GM12878 (cell line): ENCODE measurements around the gene ARHGEF16. TPM values are rescaled to one million over a fixed set of nuclear protein-coding genes. Genes with fewer than 3 reads are reported as not detected.

Source experiments
- ATAC-seq: fragments of 200-7000 bp; cut with Tn5 transposase; 3 replicates; pipeline ENCODE4 v1.9.1; 2020; ENCODE audit warnings: mild to moderate bottlenecking, moderate library complexity
- BruUV-seq: library from RNA; stranded (reverse); fragments of 400-500 nt; replicated peaks from 2 replicates; lab custom pipeline; 2021; lab: Mats Ljungman, UMichigan
- CTCF ChIA-PET: fragments of 300-600 bp; sonication (Branson Sonifier 250); formaldehyde crosslinking; extraction: SDS; loops from one replicate; lab custom pipeline; 2021; ENCODE audit warnings: inconsistent platforms; lab: Yijun Ruan, JAX
- POLR2A ChIA-PET: fragments of 350-600 bp; formaldehyde crosslinking; extraction: SDS; loops from one replicate; lab custom pipeline; 2021; ENCODE audit warnings: inconsistent platforms; lab: Charles Lee
- RAD21 ChIA-PET: fragments of 300-600 bp; sonication (Branson Sonifier 250); formaldehyde crosslinking; loops from one replicate; lab custom pipeline; 2023; ENCODE audit warnings: antibody characterized with exemption; ENCODE audit not compliant: unreplicated experiment; lab: Charles Lee
- SMC1A ChIA-PET: fragments of 300-600 bp; sonication (Branson Sonifier 250); formaldehyde crosslinking; loops from one replicate; lab custom pipeline; 2023; ENCODE audit not compliant: unreplicated experiment, uncharacterized antibody; lab: Charles Lee
- DNase-seq: peaks from one replicate; pipeline ENCODE4 v3.0.0-alpha.2; 2011; ENCODE audit warnings: low read depth, low spot score
- FAIRE-seq: peaks from 3 replicates; lab custom pipeline; 2011; peaks lifted over from hg19 to GRCh38; lab: Jason Lieb, UNC
- H2AFZ ChIP-seq: 2 replicates; pipeline ENCODE4 v1.6.0; 2011; ENCODE audit warnings: low read depth, low read length, control low read depth; ENCODE audit not compliant: control insufficient read depth
- H3K27ac ChIP-seq: 2 replicates; pipeline ENCODE4 v1.5.1; 2011; ENCODE audit warnings: control low read depth; ENCODE audit not compliant: control insufficient read depth, insufficient read depth
- H3K27me3 ChIP-seq, 2 experiments: replicated peaks in 1 of 2; 2 replicates each; pipeline versions ENCODE4 v1.6.0 to v1.6.1; 2011; ENCODE audit warnings: low read length in 1 of 2; ENCODE audit not compliant: control insufficient read depth in 2 of 2, insufficient read depth in 2 of 2
- H3K36me3 ChIP-seq, 2 experiments: 2 replicates each; pipeline ENCODE4 v1.5.1; 2011; ENCODE audit warnings: low read length in 1 of 2; ENCODE audit not compliant: control insufficient read depth in 2 of 2, insufficient read depth in 2 of 2
- H3K4me1 ChIP-seq: 2 replicates; pipeline ENCODE4 v1.6.1; 2011; ENCODE audit warnings: mild to moderate bottlenecking, low read length, moderate library complexity, mixed read lengths; ENCODE audit not compliant: control insufficient read depth, insufficient read depth
- H3K4me2 ChIP-seq: 2 replicates; pipeline ENCODE4 v1.6.0; 2011; ENCODE audit warnings: control low read depth; ENCODE audit not compliant: control insufficient read depth, insufficient read depth
- H3K4me3 ChIP-seq: fragments of 200-600 bp; sonication (generic); 2 replicates; pipeline ENCODE4 v1.5.1; 2016
- H3K79me2 ChIP-seq: 2 replicates; pipeline ENCODE4 v1.6.0; 2011; ENCODE audit warnings: low read length; ENCODE audit not compliant: control insufficient read depth, insufficient read depth
- H3K9ac ChIP-seq: 2 replicates; pipeline ENCODE4 v1.8.0; 2011; ENCODE audit warnings: low read length, control low read depth, mixed read lengths; ENCODE audit not compliant: control insufficient read depth, insufficient read depth
- H3K9me3 ChIP-seq: replicated peaks from 3 replicates; pipeline ENCODE4 v1.5.1; 2011; ENCODE audit warnings: mild to moderate bottlenecking, low read length; ENCODE audit not compliant: control insufficient read depth, insufficient read depth
- H4K20me1 ChIP-seq: 2 replicates; pipeline ENCODE4 v1.6.0; 2011; ENCODE audit not compliant: control insufficient read depth, insufficient read depth
- CTCF ChIP-seq, 3 experiments: IDR thresholded peaks in 2 of 3; conservative IDR thresholded peaks in 1 of 3; 2 replicates each; pipeline ENCODE4 v1.5.1; 2011; ENCODE audit warnings: low read depth in 3 of 3, low read length in 3 of 3, mild to moderate bottlenecking in 3 of 3, control low read depth in 2 of 3, moderate library complexity in 2 of 3, inconsistent platforms in 1 of 3, mixed read lengths in 1 of 3; ENCODE audit not compliant: control insufficient read depth in 2 of 3, insufficient read depth in 1 of 3; ENCODE audit errors: extremely low read depth in 1 of 3
- MYC ChIP-seq: IDR thresholded peaks from 2 replicates; pipeline ENCODE4 v1.6.1; 2011; ENCODE audit warnings: mild to moderate bottlenecking, low read length, moderate library complexity, inconsistent platforms; ENCODE audit not compliant: insufficient read depth, insufficient replicate concordance, insufficient read length, severe bottlenecking
- NR2C2 ChIP-seq: IDR thresholded peaks from 2 replicates; pipeline ENCODE4 v1.6.1; 2011; ENCODE audit warnings: borderline replicate concordance, low read depth; ENCODE audit not compliant: control insufficient read depth, insufficient read length
- STAT3 ChIP-seq: IDR thresholded peaks from 2 replicates; pipeline ENCODE4 v1.6.1; 2011; ENCODE audit warnings: low read depth, low read length, improper control_type of control experiment
- TCF7 ChIP-seq: IDR thresholded peaks from 2 replicates; pipeline ENCODE4 v1.6.1; 2014; ENCODE audit warnings: antibody characterized with exemption, borderline replicate concordance
- WGBS: methylation state at CpG from one replicate; pipeline ENCODE4 v1.1.6; 2016; ENCODE audit warnings: low lambda C conversion rate; ENCODE audit not compliant: insufficient replicate concordance, insufficient coverage; ENCODE audit errors: missing lambda C conversion rate; 5-methylcytosine and 5-hydroxymethylcytosine counted together
- in situ Hi-C: fragments of 300-500 bp; cut with MboI; formaldehyde crosslinking; loops from 9 replicates; pipeline ENCODE4 v1.14.3; 2018; ENCODE audit warnings: mixed read lengths
- intact Hi-C: fragments of 100-400 bp; cut with micrococcal nuclease; formaldehyde crosslinking; loops from one replicate; pipeline ENCODE4 v1.14.2; 2022; ENCODE audit not compliant: unreplicated experiment
- polyA plus RNA-seq, 11 experiments: library from polyadenylated mRNA; depleted of rRNA in 4 of 11; unstranded in 6 of 11; stranded (reverse) in 5 of 11; fragments of >200 nt; fragmentation: Nextera tagmentation in 4 of 11; fragmentation: Illumina TruSeq in 1 of 11; extraction: Ambion mirVana in 4 of 11; extraction: Trizol in 1 of 11; gene quantifications; 1 replicate in 1 of 11; 2 replicates in 10 of 11; pipeline versions ENCODE4 v1.2.1 to v1.2.3, GENCODE V29; 2011 to 2016; ENCODE audit warnings: inconsistent platforms in 2 of 11, missing spikeins in 2 of 11, low read depth in 1 of 11
- total RNA-seq, 4 experiments: library from RNA; depleted of rRNA in 3 of 4; stranded (reverse); fragments of >200 nt in 3 of 4; fragmentation: Illumina TruSeq in 1 of 4; extraction: Trizol in 1 of 4; gene quantifications; 2 replicates each; pipeline versions ENCODE4 v1.2.1 to v1.2.3, GENCODE V29; 2013 to 2021

The ARHGEF16 gene
- total and polyA plus RNA-seq, 10 of the 15 experiments (the other 5 are each of a cell fraction or from before 2014, with no cell fraction given) = not detected

- no peak overlapping the region for H2AFZ ChIP-seq
- CTCF ChIA-PET = no interaction called here
- FAIRE-seq = no peak
Observed at GRCh38 chr1:3498246-3498930, 43.9 kb downstream of the ARHGEF16 start.

More at GRCh38 chr1:3498246-3498930, 43.9 kb downstream of the ARHGEF16 start:
- in situ Hi-C loops (no loop called here), intact Hi-C loops (no loop called here)
- SMC1A ChIA-PET = no interaction called here
- Histone ChIP-seq H3K4me1 (no peaks in the 10 kb centered on the region), H3K4me2 (no peak overlapping the region), H3K27me3 (no peaks in the 10 kb centered on the region), H3K4me3 (no peak overlapping the region), H3K9me3 (no peaks in the 10 kb centered on the region), H3K9ac (no peak overlapping the region), H3K79me2 (no peaks in the 10 kb centered on the region), H3K36me3 (no peaks in the 10 kb centered on the region), H4K20me1 (no peaks in the 10 kb centered on the region), H3K27ac (no peak overlapping the region)
- BruUV-seq = no TSS peak
- ATAC-seq = no peak
- no peak for DNase-seq
- RAD21 ChIA-PET = no interaction called here
- WGBS = 44% methylated on average over 26 of the region's 26 CpGs
- TF ChIP-seq CTCF (IDR thresholded peaks at IDR 0.05 in 2 of 3, conservative IDR thresholded peaks at IDR 0.05 in 1 of 3; ENCODE audit: control insufficient read depth in 2 of 3, extremely low read depth in 1 of 3, insufficient read depth in 1 of 3, low read depth in 3 of 3, low read length in 3 of 3) (no peak), TCF7 (no peak), MYC (no peak), NR2C2 (no peak), STAT3 (no peak)
- POLR2A ChIA-PET = no interaction called here
